ENCODE data around the gene TRRAP.

The TRRAP gene

GRCh38 chr7:98852826-98853225 lies 25.5 kb upstream of the TRRAP start:
- ChIA-PET POLR2A (no interaction called here), CTCF (interaction anchor here (0.5 to 1.6 kb wide), 4 partner anchors 9 to 19 kb away, joined by 3 to 4 read pairs (median 3); no protein-coding TSS in a partner anchor)
- no peak overlapping the region for H3K4me3 ChIP-seq (ENCODE audit: low read depth, low read length)
- H3K4me1 ChIP-seq (ENCODE audit: control insufficient read depth, insufficient read depth, low read length): no peaks in the 10 kb centered on the region; the same call in 1 of the 2 replicates
- no peaks in the 10 kb centered on the region for H3K9me3 ChIP-seq (ENCODE audit: control insufficient read depth, insufficient read depth, low read depth, low read length)
- no peak overlapping the region for H3K27ac ChIP-seq (ENCODE audit: extremely low read depth, low read depth, low read length)
- no peaks in the 10 kb centered on the region; a peak in 1 of 3 replicates for H3K36me3 ChIP-seq (ENCODE audit: control insufficient read depth in 2 of 2, insufficient read depth in 1 of 2, low read length in 2 of 2)
- no peak for TF ChIP-seq ZSCAN4 (tag by site-specific recombination; IDR thresholded peaks at IDR 0.05)
- no peak for TF ChIP-seq ZNF114 (tag by site-specific recombination; IDR thresholded peaks at IDR 0.05)
- no peak for TF ChIP-seq ZNF24 (tag by site-specific recombination; IDR thresholded peaks at IDR 0.05)
- TF ChIP-seq ZNF501 (tag by site-specific recombination; IDR thresholded peaks at IDR 0.05): no peak
- no peak for TF ChIP-seq ZNF580 (tag by site-specific recombination; IDR thresholded peaks at IDR 0.05)

GRCh38 chr7:98855610-98856422 lies 22.5 kb upstream of the TRRAP start:
- POLR2A ChIA-PET: no interaction called here
- Histone ChIP-seq H3K4me3 (ENCODE audit: low read depth, low read length) (no peak overlapping the region), H3K27ac (ENCODE audit: extremely low read depth, low read depth, low read length) (no peak overlapping the region), H3K36me3 (ENCODE audit: control insufficient read depth in 2 of 2, insufficient read depth in 1 of 2, low read length in 2 of 2) (no peaks in the 10 kb centered on the region; a peak in 1 of 3 replicates), H3K9me3 (ENCODE audit: control insufficient read depth, insufficient read depth, low read depth, low read length) (no peaks in the 10 kb centered on the region), H3K4me1 (ENCODE audit: control insufficient read depth, insufficient read depth, low read length) (no peaks in the 10 kb centered on the region; the same call in 1 of the 2 replicates)
- TF ChIP-seq ZNF529 (tag by site-specific recombination; IDR thresholded peaks at IDR 0.05; ENCODE audit: insufficient replicate concordance): no peak
- no peak for TF ChIP-seq ZNF175 (tag by site-specific recombination; IDR thresholded peaks at IDR 0.05)
- TF ChIP-seq ZNF645 (tag by site-specific recombination; IDR thresholded peaks at IDR 0.05): no peak
- no peak for TF ChIP-seq ZNF148 (tag by site-specific recombination; IDR thresholded peaks at IDR 0.05; ENCODE audit: borderline replicate concordance)
- no peak for TF ChIP-seq ZNF335 (tag by site-specific recombination; conservative IDR thresholded peaks at IDR 0.05)
- TF ChIP-seq ZBTB26 (tag by site-specific recombination; optimal IDR thresholded peaks at IDR 0.05): no peak
- CTCF ChIA-PET: interaction anchor here (0.6 to 1.6 kb wide), 2 partner anchors 14 to 104 kb away, joined by 3 to 6 read pairs; no protein-coding TSS in a partner anchor

GRCh38 chr7:98860071-98860470 lies 18.3 kb upstream of the TRRAP start:
- H3K4me1 ChIP-seq (ENCODE audit: control insufficient read depth, insufficient read depth, low read length): no peaks in the 10 kb centered on the region; the same call in 1 of the 2 replicates
- CTCF ChIA-PET: no interaction called here
- H3K4me3 ChIP-seq (ENCODE audit: low read depth, low read length): no peak overlapping the region
- TF ChIP-seq ZNF664 (tag by site-specific recombination; IDR thresholded peaks at IDR 0.05) (no peak), ZNF521 (tag by site-specific recombination; IDR thresholded peaks at IDR 0.05) (no peak), ZNF561 (tag by site-specific recombination; IDR thresholded peaks at IDR 0.05; ENCODE audit: borderline replicate concordance) (no peak), ZNF341 (tag by site-specific recombination; IDR thresholded peaks at IDR 0.05; ENCODE audit: low read depth) (no peak), GLIS2 (tag by site-specific recombination; IDR thresholded peaks at IDR 0.05) (no peak), ZNF184 (tag by site-specific recombination; IDR thresholded peaks at IDR 0.05) (no peak), ZNF24 (tag by site-specific recombination; IDR thresholded peaks at IDR 0.05) (no peak), ZNF544 (tag by site-specific recombination; IDR thresholded peaks at IDR 0.05) (no peak), REST (tag by site-specific recombination; IDR thresholded peaks at IDR 0.05) (no peak)
- POLR2A ChIA-PET: no interaction called here
- H3K9me3 ChIP-seq (ENCODE audit: control insufficient read depth, insufficient read depth, low read depth, low read length): no peaks in the 10 kb centered on the region
- no peaks in the 10 kb centered on the region for H3K36me3 ChIP-seq (ENCODE audit: control insufficient read depth in 2 of 2, insufficient read depth in 1 of 2, low read length in 2 of 2)
- no peak overlapping the region for H3K27ac ChIP-seq (ENCODE audit: extremely low read depth, low read depth, low read length)

Measured in HEK293 (cell line).